ENCODE measurements around the gene USH1C.

DNA sequence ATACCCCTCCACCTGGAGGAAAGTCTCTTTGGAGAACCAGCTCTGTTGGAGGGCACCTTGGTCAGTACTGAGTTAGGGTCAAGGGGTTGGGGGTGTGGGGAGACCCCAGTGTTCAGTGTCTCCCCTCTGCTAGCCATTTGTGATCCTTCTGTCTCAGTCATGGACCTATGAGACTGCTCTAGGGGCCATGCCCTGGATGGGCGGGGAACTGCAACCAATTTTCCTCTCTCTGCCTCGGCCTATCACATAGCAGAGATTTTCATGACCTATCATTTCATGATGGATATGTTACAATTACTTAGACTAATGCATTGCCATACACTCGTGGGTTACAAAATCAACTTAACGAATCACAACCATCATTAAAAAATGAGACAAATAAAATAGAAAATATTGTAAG, 10.3 kb upstream of the USH1C start:
- TF ChIP-seq, protein P1, sequence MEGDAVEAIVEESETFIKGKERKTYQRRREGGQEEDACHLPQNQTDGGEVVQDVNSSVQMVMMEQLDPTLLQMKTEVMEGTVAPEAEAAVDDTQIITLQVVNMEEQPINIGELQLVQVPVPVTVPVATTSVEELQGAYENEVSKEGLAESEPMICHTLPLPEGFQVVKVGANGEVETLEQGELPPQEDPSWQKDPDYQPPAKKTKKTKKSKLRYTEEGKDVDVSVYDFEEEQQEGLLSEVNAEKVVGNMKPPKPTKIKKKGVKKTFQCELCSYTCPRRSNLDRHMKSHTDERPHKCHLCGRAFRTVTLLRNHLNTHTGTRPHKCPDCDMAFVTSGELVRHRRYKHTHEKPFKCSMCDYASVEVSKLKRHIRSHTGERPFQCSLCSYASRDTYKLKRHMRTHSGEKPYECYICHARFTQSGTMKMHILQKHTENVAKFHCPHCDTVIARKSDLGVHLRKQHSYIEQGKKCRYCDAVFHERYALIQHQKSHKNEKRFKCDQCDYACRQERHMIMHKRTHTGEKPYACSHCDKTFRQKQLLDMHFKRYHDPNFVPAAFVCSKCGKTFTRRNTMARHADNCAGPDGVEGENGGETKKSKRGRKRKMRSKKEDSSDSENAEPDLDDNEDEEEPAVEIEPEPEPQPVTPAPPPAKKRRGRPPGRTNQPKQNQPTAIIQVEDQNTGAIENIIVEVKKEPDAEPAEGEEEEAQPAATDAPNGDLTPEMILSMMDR (IDR thresholded peaks at IDR 0.05) = no peak
- no peak for TF ChIP-seq POLR2AphosphoS5 (IDR thresholded peaks at IDR 0.05)
